ENCODE data around the gene CCDC63.
"Not testable (repeated sequence)": the region's sequence is repeated elsewhere in the genome, so short reads cannot be mapped to it uniquely, and the experiment has no call there.

The CCDC63 gene

GRCh38 chr12:110950466-110950865 lies 103.7 kb downstream of the CCDC63 start:
- not testable (repeated sequence) for H3K9me3 ChIP-seq (ENCODE audit: control insufficient read depth, insufficient read depth, low read length); H3K9ac ChIP-seq (ENCODE audit: low read depth, low read length); H3K36me3 ChIP-seq (ENCODE audit: insufficient read depth, low read length); H3K4me1 ChIP-seq (ENCODE audit: insufficient read depth, low read length)

GRCh38 chr12:110950867-110951266 lies 104.1 kb downstream of the CCDC63 start:
- not testable (repeated sequence) for H3K9me3 ChIP-seq (ENCODE audit: control insufficient read depth, insufficient read depth, low read length); H3K4me1 ChIP-seq (ENCODE audit: insufficient read depth, low read length); H3K9ac ChIP-seq (ENCODE audit: low read depth, low read length); H3K36me3 ChIP-seq (ENCODE audit: insufficient read depth, low read length)

All from ES-I3 (cell line).